Activated CD4-positive, alpha-beta T cell treated with anti-CD3 and anti-CD28 coated beads for 1 hour (primary cell): ENCODE measurements around the gene MAP4K1.

Experiments used
- DNase-seq: peaks from one replicate; pipeline ENCODE4 v3.0.0-alpha.2; 2020

The MAP4K1 gene

DNA sequence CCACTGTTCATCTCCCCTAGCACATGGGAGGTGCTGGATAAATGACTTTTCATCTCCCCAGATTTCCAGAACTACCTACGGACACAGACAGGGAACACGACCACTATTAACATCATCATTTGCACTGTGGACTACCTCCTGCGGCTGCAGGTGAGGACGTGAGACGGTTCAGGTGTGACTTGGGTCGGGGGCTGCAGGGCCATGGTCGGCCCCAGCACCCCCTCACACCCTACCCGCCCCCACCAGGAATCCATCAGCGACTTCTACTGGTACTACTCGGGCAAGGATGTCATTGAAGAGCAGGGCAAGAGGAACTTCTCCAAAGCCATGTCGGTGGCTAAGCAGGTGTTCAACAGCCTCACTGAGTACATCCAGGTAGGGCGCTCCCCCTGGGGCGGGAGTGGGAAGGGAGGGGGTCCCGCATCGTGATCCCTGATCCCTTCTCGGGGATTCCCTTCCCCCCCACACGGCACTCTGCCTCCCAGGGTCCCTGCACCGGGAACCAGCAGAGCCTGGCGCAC, 74.4 kb downstream of the MAP4K1 start:
- no peak for DNase-seq

DNA sequence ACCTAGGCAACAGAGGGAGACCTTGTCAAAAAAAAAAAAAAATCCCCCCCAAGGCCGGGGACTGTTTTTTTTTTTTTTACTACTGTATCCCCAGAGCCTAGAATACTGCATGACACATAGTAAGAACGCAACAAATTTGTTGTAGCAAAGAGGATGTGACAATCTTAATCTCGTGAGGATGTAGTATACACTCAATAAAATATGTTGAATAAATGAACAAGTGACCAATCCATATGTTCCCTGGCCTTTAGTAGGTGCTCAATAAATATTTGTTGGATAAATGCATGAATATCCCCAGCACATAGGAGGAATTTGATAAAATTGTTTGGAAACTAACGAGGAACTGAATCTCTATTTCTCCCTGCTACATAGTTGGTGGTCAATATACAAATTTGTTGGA, 75.7 kb downstream of the MAP4K1 start:
- DNase-seq = no peak

DNA sequence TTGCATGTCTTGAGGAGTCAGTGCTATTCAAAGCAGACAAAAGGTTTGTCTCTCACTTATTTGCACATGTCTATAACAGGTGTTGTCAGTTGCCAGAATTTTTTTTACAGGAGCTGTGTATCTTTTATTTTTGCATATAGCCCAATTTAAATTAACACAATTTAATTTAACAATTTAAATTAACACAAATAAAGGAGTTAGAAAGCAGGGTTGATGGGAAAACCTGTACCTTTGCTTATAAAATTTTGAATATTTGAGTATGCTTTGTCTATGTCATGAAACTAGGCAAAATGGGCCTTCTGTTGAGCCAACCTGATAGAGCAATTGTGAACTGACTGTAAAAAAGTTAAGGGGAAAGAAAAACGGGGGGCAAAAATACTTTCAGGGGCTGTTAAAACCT, 78.0 kb downstream of the MAP4K1 start:
- DNase-seq = no peak

DNA sequence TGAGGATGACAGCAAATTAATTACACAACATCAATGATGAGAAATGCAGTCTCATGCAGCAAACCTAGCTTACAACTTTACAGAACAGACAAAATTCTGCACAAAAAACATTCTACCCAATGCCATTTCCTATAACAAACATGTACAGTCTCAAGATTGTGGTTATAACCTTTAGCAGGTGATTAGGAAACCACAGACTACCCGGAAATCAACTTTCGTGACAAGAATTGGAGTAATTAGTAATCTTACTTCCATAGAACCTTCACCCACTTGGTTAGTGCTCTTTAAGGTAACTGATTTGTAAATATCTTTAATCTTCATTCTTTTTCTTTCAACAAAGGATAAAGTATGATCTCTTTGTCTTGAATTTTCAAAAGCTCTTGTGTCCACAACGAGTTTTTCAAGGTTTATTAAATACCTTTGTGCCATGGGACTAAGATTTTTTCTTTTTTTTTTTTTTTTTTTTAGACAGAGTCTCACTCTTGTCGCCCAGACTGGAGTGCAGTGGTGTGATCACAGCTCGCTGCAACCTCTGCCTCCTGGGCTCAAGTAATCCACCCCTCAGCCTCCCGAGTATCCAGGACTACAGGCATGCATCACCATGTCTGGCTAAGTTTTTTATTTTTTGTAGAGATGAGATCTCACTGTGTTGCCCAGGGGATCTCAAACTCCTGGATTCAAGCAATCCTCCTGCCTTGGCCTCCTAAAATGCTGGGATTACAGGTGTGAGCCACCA, 78.8 kb downstream of the MAP4K1 start:
- no peak for DNase-seq

DNA sequence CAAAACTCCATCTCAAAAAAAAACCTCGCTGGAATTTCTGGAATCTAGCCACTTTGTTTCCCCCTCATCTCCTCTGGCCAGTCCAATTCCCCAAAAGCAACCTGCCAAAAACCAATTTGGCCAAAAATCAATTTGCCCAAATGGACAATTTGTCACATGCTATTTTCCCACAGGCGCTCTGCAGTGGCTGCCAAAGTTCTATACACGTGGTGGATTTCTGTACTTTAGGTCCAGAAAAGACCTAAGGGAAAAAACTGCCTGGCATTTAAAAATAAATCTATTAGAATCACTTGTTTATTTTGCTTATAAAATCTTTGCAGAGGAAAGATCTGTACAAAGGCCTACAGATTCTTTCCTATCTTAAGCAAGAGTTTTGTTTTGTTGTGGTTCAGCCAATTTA, 79.4 kb downstream of the MAP4K1 start:
- no peak for DNase-seq
